Measurements from ENCODE around the gene SNAP47. TPM values are rescaled to one million over a fixed set of nuclear protein-coding genes. Genes with fewer than 3 reads are reported as not detected.

Gene SNAP47
- total RNA-seq, 4 donors from 2014 or later, result 24.1 to 49.0 (median 38.4) TPM

GRCh38 chr1:227768125-227768439 is 32.8 kb downstream of the SNAP47 start:
- H3K4me3 ChIP-seq, result no peak overlapping the region
- TF ChIP-seq POLR2A (IDR thresholded peaks at IDR 0.05) (no peak), CTCF (IDR thresholded peaks at IDR 0.05) (no peak), EP300 (IDR thresholded peaks at IDR 0.05; ENCODE audit: low read depth) (no peak), POLR2AphosphoS5 (IDR thresholded peaks at IDR 0.05) (no peak)
- no peaks in the 10 kb centered on the region for H3K27me3 ChIP-seq
- H3K36me3 ChIP-seq, result peaks cover 0 to 5% (median 0%) of the 10 kb centered on the region in 4 donors
- no peaks in the 10 kb centered on the region for H3K9me3 ChIP-seq
- in situ Hi-C loops (cut with MboI; ENCODE audit: low pct_ligation_motif_present in 1 of 4, low pct_unique_long_range_greater_than_20kb in 1 of 4, low sequenced_read_pairs in 3 of 4), result loop anchor here (5.0 to 25.0 kb wide), 4 partner anchors 167 to 194 kb away; partner anchors contain the start of gene WNT9A (in 1 of the 4)
- DNase-seq, result no peak
- no peak overlapping the region for H3K27ac ChIP-seq
- intact Hi-C loops (cut with DNase I; ENCODE audit: low total_unique reads), result no loop called here
- H3K4me1 ChIP-seq, result peaks cover 2 to 10% (median 6%) of the 10 kb centered on the region in 4 donors
- WGBS, 2 donors (ENCODE audit: low coverage in 1 of 2), result 82 to 90% methylated on average over 3 to 7 of the region's 7 CpGs

DNA sequence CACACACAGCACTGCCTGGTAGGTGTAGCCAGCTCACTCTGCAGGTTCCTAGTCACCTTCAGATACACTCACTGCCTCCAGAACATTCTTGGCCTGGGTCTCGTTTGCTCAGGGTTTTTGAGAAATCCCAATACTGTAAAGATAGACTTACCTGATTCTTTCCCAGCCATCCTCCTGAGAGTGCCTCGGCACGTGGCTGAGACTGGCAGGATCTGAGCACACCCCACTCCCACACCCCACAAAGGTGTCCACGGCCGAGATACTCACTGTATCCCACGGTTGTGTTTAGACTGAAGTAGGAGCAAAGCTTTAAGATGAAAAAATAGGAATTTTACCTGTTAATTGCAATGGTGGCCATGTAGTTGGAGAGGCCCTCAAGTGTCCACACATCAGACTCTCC is 33.4 kb downstream of the SNAP47 start:
- TF ChIP-seq POLR2A (IDR thresholded peaks at IDR 0.05), result no peak
- TF ChIP-seq EP300 (IDR thresholded peaks at IDR 0.05; ENCODE audit: low read depth), result no peak
- TF ChIP-seq CTCF (IDR thresholded peaks at IDR 0.05), result no peak
- TF ChIP-seq POLR2AphosphoS5 (IDR thresholded peaks at IDR 0.05), result no peak
- Histone ChIP-seq H3K4me1 (peaks cover 0 to 7% (median 3%) of the 10 kb centered on the region in 4 donors), H3K36me3 (peaks cover 0 to 5% (median 0%) of the 10 kb centered on the region in 4 donors), H3K9me3 (no peaks in the 10 kb centered on the region), H3K27ac (no peak overlapping the region), H3K27me3 (no peaks in the 10 kb centered on the region), H3K4me3 (no peak overlapping the region)
- 85% methylated on average over 6 of the region's 6 CpGs; no CpG with 5 or more reads in 1 of the 2 donors for WGBS, 2 donors (ENCODE audit: low coverage in 1 of 2)
- intact Hi-C loops (cut with DNase I; ENCODE audit: low total_unique reads) (no loop called here), in situ Hi-C loops (cut with MboI; ENCODE audit: low pct_ligation_motif_present in 1 of 4, low pct_unique_long_range_greater_than_20kb in 1 of 4, low sequenced_read_pairs in 3 of 4) (loop anchor here (5.0 to 25.0 kb wide), 4 partner anchors 166 to 194 kb away; partner anchors contain the start of gene WNT9A (in 1 of the 4))
- no peak for DNase-seq

DNA sequence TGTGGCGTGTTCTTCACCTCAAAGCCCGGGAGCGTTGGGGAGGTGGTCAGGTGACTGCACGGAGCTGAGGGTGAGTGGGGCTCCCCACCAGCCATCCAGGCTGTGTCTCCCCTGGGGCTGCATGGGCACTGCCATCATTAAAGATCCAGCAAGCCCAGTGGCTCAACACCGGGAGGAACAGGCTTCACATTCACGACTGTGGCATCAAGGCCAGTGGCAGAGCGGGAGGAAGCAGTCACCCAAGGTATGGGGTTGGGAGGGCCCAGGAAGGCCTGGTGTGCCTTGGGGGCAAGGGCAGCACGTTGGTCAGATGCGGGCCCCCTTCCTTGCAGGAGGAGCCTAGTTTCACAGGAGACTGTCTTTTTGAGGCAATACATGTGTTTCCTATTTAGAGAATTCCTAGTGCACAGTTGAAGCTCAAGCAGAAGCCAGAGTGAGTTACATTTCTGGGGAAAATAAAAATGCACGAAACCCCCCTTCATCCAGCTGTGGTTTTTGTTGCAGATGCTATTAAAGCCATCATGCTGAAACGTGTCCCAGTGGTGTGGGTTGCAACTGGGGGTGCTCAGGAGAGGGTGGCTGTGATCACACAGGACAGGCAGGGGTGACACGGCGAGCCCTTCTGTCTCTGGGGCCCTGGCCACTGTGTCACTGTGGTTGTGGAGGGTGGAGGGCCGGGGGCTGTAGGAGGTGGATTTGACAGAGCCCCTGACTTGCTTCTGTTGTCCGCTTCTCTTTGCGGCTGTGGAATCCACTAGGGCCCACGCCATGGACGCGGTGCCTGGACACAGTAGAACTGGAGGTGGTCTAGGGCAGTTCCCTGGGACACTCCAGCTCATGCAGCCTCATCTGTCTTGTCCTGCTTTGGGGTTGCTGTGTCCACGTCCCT is 34.1 kb downstream of the SNAP47 start:
- no peak for DNase-seq
- intact Hi-C loops (cut with DNase I; ENCODE audit: low total_unique reads) (no loop called here), in situ Hi-C loops (cut with MboI; ENCODE audit: low pct_ligation_motif_present in 1 of 4, low pct_unique_long_range_greater_than_20kb in 1 of 4, low sequenced_read_pairs in 3 of 4) (loop anchor here (5.0 to 25.0 kb wide), 4 partner anchors 166 to 193 kb away; partner anchors contain the start of gene WNT9A (in 1 of the 4))
- 97% methylated on average over 20 of the region's 20 CpGs; no CpG with 5 or more reads in 1 of the 2 donors for WGBS, 2 donors (ENCODE audit: low coverage in 1 of 2)
- TF ChIP-seq POLR2A (IDR thresholded peaks at IDR 0.05) (no peak), POLR2AphosphoS5 (IDR thresholded peaks at IDR 0.05) (no peak)
- Histone ChIP-seq H3K9me3 (no peaks in the 10 kb centered on the region), H3K4me1 (peaks cover 0 to 7% (median 3%) of the 10 kb centered on the region in 4 donors), H3K4me3 (no peak overlapping the region), H3K27ac (no peak overlapping the region), H3K36me3 (peaks cover 0 to 5% (median 0%) of the 10 kb centered on the region in 4 donors), H3K27me3 (no peaks in the 10 kb centered on the region)

- H3K36me3 ChIP-seq, result peaks cover 0 to 5% (median 0%) of the 10 kb centered on the region in 4 donors
These were observed 34.8 kb downstream of the SNAP47 start for GRCh38 chr1:227769936-227770494.

More at GRCh38 chr1:227769936-227770494, 34.8 kb downstream of the SNAP47 start:
- H3K27ac ChIP-seq, result no peak overlapping the region
- WGBS, 2 donors (ENCODE audit: low coverage in 1 of 2), result 96 to 100% methylated on average over 2 to 15 of the region's 15 CpGs
- H3K27me3 ChIP-seq, result no peaks in the 10 kb centered on the region
- TF ChIP-seq EP300 (IDR thresholded peaks at IDR 0.05; ENCODE audit: low read depth), result no peak
- TF ChIP-seq POLR2AphosphoS5 (IDR thresholded peaks at IDR 0.05), result no peak
- no peak for TF ChIP-seq POLR2A (IDR thresholded peaks at IDR 0.05)
- no peak for TF ChIP-seq CTCF (IDR thresholded peaks at IDR 0.05)
- DNase-seq, result no peak
- peaks cover 0 to 7% (median 3%) of the 10 kb centered on the region in 4 donors for H3K4me1 ChIP-seq
- in situ Hi-C loops (cut with MboI; ENCODE audit: low pct_ligation_motif_present in 1 of 4, low pct_unique_long_range_greater_than_20kb in 1 of 4, low sequenced_read_pairs in 3 of 4), result loop anchor here (5.0 to 25.0 kb wide), 4 partner anchors 165 to 192 kb away; partner anchors contain the start of gene WNT9A (in 1 of the 4)
- intact Hi-C loops (cut with DNase I; ENCODE audit: low total_unique reads), result no loop called here
- H3K9me3 ChIP-seq, result no peaks in the 10 kb centered on the region
- H3K4me3 ChIP-seq, result no peak overlapping the region
